Thyroid gland (tissue), 4 donors: ENCODE results near the gene KMO.

ENCODE experiments used
- CTCF ChIP-seq, 6 experiments: fragments of 200-600 bp in 3 of 6; fragments of 450-650 bp in 3 of 6; sonication (generic) in 3 of 6; IDR thresholded peaks; one replicate each; pipeline ENCODE4 v1.5.1; 2016 to 2019; ENCODE audit warnings: antibody characterized with exemption in 6 of 6, mild to moderate bottlenecking in 2 of 6, inconsistent platforms in 1 of 6, moderate library complexity in 1 of 6
- POLR2A ChIP-seq, 2 donors: fragments of 450-650 bp; IDR thresholded peaks; one replicate each; pipeline ENCODE4 v1.6.1; 2017; ENCODE audit warnings: antibody characterized with exemption in 2 of 2, mild to moderate bottlenecking in 2 of 2, moderate library complexity in 1 of 2

- TF ChIP-seq POLR2A (IDR thresholded peaks at IDR 0.05): no peak
- TF ChIP-seq CTCF (IDR thresholded peaks at IDR 0.05): no peak
Observed at GRCh38 chr1:241586905-241587512, 54.8 kb downstream of the KMO start.
